Glutamatergic neuron (in vitro differentiated cells): ENCODE results near the gene SYT3. TPM values are rescaled to one million over a fixed set of nuclear protein-coding genes. Genes with fewer than 3 reads are reported as not detected.

Source experiments
- DNase-seq: peaks from one replicate; pipeline ENCODE4 v3.0.0; 2022
- H3K27ac Mint-ChIP-seq: one replicate; pipeline ENCODE4 v1.8.0; 2020; ENCODE audit warnings: mild to moderate bottlenecking, mixed read lengths, inconsistent platforms; ENCODE audit not compliant: unreplicated experiment
- H3K27me3 Mint-ChIP-seq: one replicate; pipeline ENCODE4 v1.8.0; 2020; ENCODE audit warnings: mild to moderate bottlenecking, moderate library complexity, mixed read lengths, inconsistent platforms; ENCODE audit not compliant: unreplicated experiment
- H3K36me3 Mint-ChIP-seq: one replicate; pipeline ENCODE4 v1.8.0; 2020; ENCODE audit warnings: mild to moderate bottlenecking, mixed read lengths, inconsistent platforms; ENCODE audit not compliant: unreplicated experiment
- H3K4me1 Mint-ChIP-seq: one replicate; pipeline ENCODE4 v1.8.0; 2020; ENCODE audit warnings: mild to moderate bottlenecking, low read depth, mixed read lengths, inconsistent platforms; ENCODE audit not compliant: unreplicated experiment
- H3K4me3 Mint-ChIP-seq: one replicate; pipeline ENCODE4 v1.8.0; 2020; ENCODE audit warnings: mild to moderate bottlenecking, mixed read lengths, inconsistent platforms; ENCODE audit not compliant: unreplicated experiment
- H3K9me3 Mint-ChIP-seq: one replicate; pipeline ENCODE4 v1.8.0; 2020; ENCODE audit warnings: mild to moderate bottlenecking, moderate library complexity, mixed read lengths, inconsistent platforms; ENCODE audit not compliant: unreplicated experiment
- total RNA-seq: library from RNA; stranded (reverse); fragmentation: NEBNext Ultra II Directional; extraction: Animal tissue kit (Norgen Biotek cat#: 25700); gene quantifications from one replicate; pipeline ENCODE4 v1.2.1, GENCODE V29; 2021; ENCODE audit not compliant: unreplicated experiment
- TF ChIP-seq, protein P1 (sequence below): fragments of 200-600 bp; sonication (generic); IDR thresholded peaks from one replicate; pipeline ENCODE4 v1.5.0; 2021; ENCODE audit not compliant: partially characterized antibody, unreplicated experiment

Gene SYT3
- total RNA-seq, 1 donor from 2014 or later, result 15.6 TPM

GRCh38 chr19:50654882-50655281, 15.2 kb upstream of the SYT3 start:
- H3K4me3 Mint-ChIP-seq, result no peak overlapping the region
- H3K36me3 Mint-ChIP-seq, result no peaks in the 10 kb centered on the region
- no peak for DNase-seq
- H3K4me1 Mint-ChIP-seq, result peaks cover 5% of the 10 kb centered on the region
- peaks cover 15% of the 10 kb centered on the region for H3K9me3 Mint-ChIP-seq
- H3K27me3 Mint-ChIP-seq, result peaks cover 25% of the 10 kb centered on the region
- H3K27ac Mint-ChIP-seq, result peak overlapping the region; percentile 3
- TF ChIP-seq, protein P1, sequence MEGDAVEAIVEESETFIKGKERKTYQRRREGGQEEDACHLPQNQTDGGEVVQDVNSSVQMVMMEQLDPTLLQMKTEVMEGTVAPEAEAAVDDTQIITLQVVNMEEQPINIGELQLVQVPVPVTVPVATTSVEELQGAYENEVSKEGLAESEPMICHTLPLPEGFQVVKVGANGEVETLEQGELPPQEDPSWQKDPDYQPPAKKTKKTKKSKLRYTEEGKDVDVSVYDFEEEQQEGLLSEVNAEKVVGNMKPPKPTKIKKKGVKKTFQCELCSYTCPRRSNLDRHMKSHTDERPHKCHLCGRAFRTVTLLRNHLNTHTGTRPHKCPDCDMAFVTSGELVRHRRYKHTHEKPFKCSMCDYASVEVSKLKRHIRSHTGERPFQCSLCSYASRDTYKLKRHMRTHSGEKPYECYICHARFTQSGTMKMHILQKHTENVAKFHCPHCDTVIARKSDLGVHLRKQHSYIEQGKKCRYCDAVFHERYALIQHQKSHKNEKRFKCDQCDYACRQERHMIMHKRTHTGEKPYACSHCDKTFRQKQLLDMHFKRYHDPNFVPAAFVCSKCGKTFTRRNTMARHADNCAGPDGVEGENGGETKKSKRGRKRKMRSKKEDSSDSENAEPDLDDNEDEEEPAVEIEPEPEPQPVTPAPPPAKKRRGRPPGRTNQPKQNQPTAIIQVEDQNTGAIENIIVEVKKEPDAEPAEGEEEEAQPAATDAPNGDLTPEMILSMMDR, result no peak

DNA sequence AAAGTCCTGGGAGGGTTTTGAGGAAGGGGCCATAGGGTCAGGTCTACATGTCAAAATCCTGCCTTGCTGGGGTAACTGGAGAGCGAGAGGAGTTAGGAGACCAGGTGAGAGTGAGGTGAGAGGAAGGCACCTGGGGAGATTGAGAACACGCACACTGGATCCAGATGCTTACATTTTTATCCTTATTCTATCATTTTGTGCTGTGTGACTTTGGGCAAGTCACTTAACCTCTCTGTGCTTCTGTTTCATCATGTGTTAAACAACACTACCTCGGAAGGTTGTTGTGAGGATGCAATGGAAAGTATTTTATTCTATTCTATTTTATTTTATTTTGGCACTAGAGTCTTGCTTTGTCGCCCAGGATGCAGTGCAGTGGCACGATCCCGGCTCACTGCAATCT, 13.0 kb upstream of the SYT3 start:
- no peak for DNase-seq
- H3K4me3 Mint-ChIP-seq, result no peak overlapping the region
- H3K27me3 Mint-ChIP-seq, result peaks cover 18% of the 10 kb centered on the region
- no peak overlapping the region for H3K27ac Mint-ChIP-seq
- peaks cover 9% of the 10 kb centered on the region for H3K9me3 Mint-ChIP-seq
- no peaks in the 10 kb centered on the region for H3K36me3 Mint-ChIP-seq
- peaks cover 5% of the 10 kb centered on the region for H3K4me1 Mint-ChIP-seq
- TF ChIP-seq, protein P1, result no peak

DNA sequence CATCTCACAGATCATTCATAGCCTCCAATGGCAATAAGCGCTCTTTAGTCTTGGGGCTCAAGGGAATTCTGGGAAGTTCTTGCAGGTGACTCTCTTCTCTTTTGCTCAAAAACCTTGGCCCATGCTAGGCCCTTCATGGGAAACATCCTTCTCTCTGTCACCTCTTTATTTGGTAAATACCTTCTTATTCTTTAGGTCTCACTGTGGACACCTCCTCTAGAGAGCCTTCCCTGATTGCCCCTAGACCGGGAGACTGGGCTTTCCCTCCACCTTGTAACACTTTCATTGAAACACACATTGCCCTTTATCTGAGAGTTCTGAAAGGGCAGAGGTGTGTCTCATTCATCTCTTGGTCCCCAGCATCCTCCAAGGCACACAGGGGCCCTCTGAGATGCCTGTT, 11.5 kb upstream of the SYT3 start:
- no peak for DNase-seq
- Mint-ChIP-seq H3K4me1 (no peaks in the 10 kb centered on the region), H3K4me3 (no peak overlapping the region), H3K27ac (no peak overlapping the region), H3K27me3 (peaks cover 10% of the 10 kb centered on the region), H3K9me3 (peaks cover 9% of the 10 kb centered on the region), H3K36me3 (no peaks in the 10 kb centered on the region)
- TF ChIP-seq, protein P1, result no peak

- H3K27ac Mint-ChIP-seq, result no peak within 1 kb of the TSS
- H3K9me3 Mint-ChIP-seq, result peaks cover 9% of the 10 kb centered on the region
- DNase-seq, result no peak
- no peaks in the 10 kb centered on the region for H3K36me3 Mint-ChIP-seq
- TF ChIP-seq, protein P1, result no peak
- peak within 1 kb of the TSS; percentile 63 for H3K4me3 Mint-ChIP-seq
- H3K27me3 Mint-ChIP-seq, result peaks cover 6% of the 10 kb centered on the region
- H3K4me1 Mint-ChIP-seq, result no peaks in the 10 kb centered on the region
Measured at GRCh38 chr19:50649433-50650391, 10.0 kb upstream of the SYT3 start, which contains the start of gene C19orf81. Gene C19orf81, plus strand, starts transcription at chr19:50649445. Its CDS starts 0 bp downstream, at chr19:50649445.

GRCh38 chr19:50648659-50649058, 9.0 kb upstream of the SYT3 start:
- TF ChIP-seq, protein P1, result no peak
- H3K27ac Mint-ChIP-seq, result no peak overlapping the region
- H3K9me3 Mint-ChIP-seq, result peaks cover 9% of the 10 kb centered on the region
- H3K4me3 Mint-ChIP-seq, result no peak overlapping the region
- H3K36me3 Mint-ChIP-seq, result no peaks in the 10 kb centered on the region
- no peaks in the 10 kb centered on the region for H3K4me1 Mint-ChIP-seq
- H3K27me3 Mint-ChIP-seq, result peaks cover 4% of the 10 kb centered on the region
- DNase-seq, result no peak
